Measurements from ENCODE around the gene AXDND1. TPM values are rescaled to one million over a fixed set of nuclear protein-coding genes. Genes with fewer than 3 reads are reported as not detected.

Gene AXDND1
- total and polyA plus RNA-seq, 9 of the 15 experiments (the other 6 are each of a cell fraction or from before 2014, with no cell fraction given) = 0.03 to 0.13 (median 0.06) TPM; not detected in 5

GRCh38 chr1:179583771-179584320 lies 218.1 kb downstream of the AXDND1 start:
- no peak for FAIRE-seq
- ChIA-PET POLR2A (interaction anchor here (0.6 to 0.8 kb wide), 2 partner anchors 219 to 246 kb away, joined by 3 read pairs; no protein-coding TSS in a partner anchor), CTCF (ENCODE audit: low intra/inter-chr PET ratio) (no interaction called here)
- 0% methylated on average over 5 of the region's 5 CpGs for WGBS (ENCODE audit: insufficient coverage, low coverage, missing lambda C conversion rate)
- Histone ChIP-seq H3K9ac (ENCODE audit: insufficient read depth in 1 of 2, low read depth in 2 of 2, low read length in 2 of 2) (no peak overlapping the region), H3K9me1 (ENCODE audit: control insufficient read depth, insufficient read depth, low read length) (no peaks in the 10 kb centered on the region), H3K4me3 (no peak overlapping the region), H3K27ac (ENCODE audit: extremely low read depth, low read depth, low read length) (no peak overlapping the region), H3K27me3 (ENCODE audit: control insufficient read depth in 2 of 2, insufficient read depth in 2 of 2, low read length in 2 of 2) (peaks cover 24 to 36% of the 10 kb centered on the region in 2 experiments), H3K9me3 (replicated peaks; ENCODE audit: control insufficient read depth, insufficient read depth, low read depth, low read length) (no peaks in the 10 kb centered on the region), H3K4me2 (ENCODE audit: insufficient read depth, low read length) (no peak overlapping the region), H3K36me3 (ENCODE audit: control insufficient read depth, insufficient read depth, low read length) (no peaks in the 10 kb centered on the region), H4K20me1 (replicated peaks; ENCODE audit: control insufficient read depth, insufficient read depth, low read length) (no peaks in the 10 kb centered on the region; the same call in 1 of the 2 replicates), H3K79me2 (ENCODE audit: control insufficient read depth, insufficient read depth, low read length) (no peaks in the 10 kb centered on the region), H2AFZ (ENCODE audit: low read depth, low read length) (no peak overlapping the region), H3K4me1 (replicated peaks in 1 of 2; ENCODE audit: control insufficient read depth in 2 of 2, insufficient read depth in 2 of 2, low read length in 2 of 2) (peaks cover 0 to 8% of the 10 kb centered on the region in 2 experiments; a peak in 2 of 5 replicates)
- no peak for TF ChIP-seq ZNF165 (CRISPR knock-in tag; IDR thresholded peaks at IDR 0.05; ENCODE audit: borderline replicate concordance)
- intact Hi-C loops (cut with micrococcal nuclease) = no loop called here
- no peak for ATAC-seq
- BruUV-seq (replicated peaks) = no TSS peak
- in situ Hi-C loops (cut with MboI) = no loop called here
- no peak for DNase-seq (ENCODE audit: extremely low read depth in 1 of 4, low spot score in 3 of 4)

- in situ Hi-C loops (cut with MboI) = no loop called here
- H3K4me1 ChIP-seq (replicated peaks in 1 of 2; ENCODE audit: control insufficient read depth in 2 of 2, insufficient read depth in 2 of 2, low read length in 2 of 2) = peaks cover 0 to 8% of the 10 kb centered on the region in 2 experiments; a peak in 2 of 5 replicates
- peak overlapping the region; percentile 24; the same call in 1 of the 2 replicates for H3K4me2 ChIP-seq (ENCODE audit: insufficient read depth, low read length)
- peak overlapping the region; percentile 35; the same call in 1 of the 2 replicates for H2AFZ ChIP-seq (ENCODE audit: low read depth, low read length)
- H3K4me3 ChIP-seq = peak overlapping the region; percentile 24
- no peaks in the 10 kb centered on the region for H3K36me3 ChIP-seq (ENCODE audit: control insufficient read depth, insufficient read depth, low read length)
- H3K27ac ChIP-seq (ENCODE audit: extremely low read depth, low read depth, low read length) = no peak overlapping the region
- intact Hi-C loops (cut with micrococcal nuclease) = loop anchor here (5.0 kb wide), 1 partner anchor 226 kb away; no protein-coding TSS in a partner anchor
- H3K9me1 ChIP-seq (ENCODE audit: control insufficient read depth, insufficient read depth, low read length) = no peaks in the 10 kb centered on the region
- no peaks in the 10 kb centered on the region for H3K79me2 ChIP-seq (ENCODE audit: control insufficient read depth, insufficient read depth, low read length)
- H3K9ac ChIP-seq (ENCODE audit: insufficient read depth in 1 of 2, low read depth in 2 of 2, low read length in 2 of 2) = peak overlapping the region in 1 of 2 experiments; percentile 46; a peak in 1 of 4 replicates
- no TSS peak for BruUV-seq (replicated peaks)
- FAIRE-seq = no peak
- POLR2A ChIA-PET = interaction anchor here (1.1 kb wide), 1 partner anchor 9 kb away, joined by 4 read pairs; no protein-coding TSS in a partner anchor
- CTCF ChIA-PET (ENCODE audit: low intra/inter-chr PET ratio) = interaction anchor here (0.6 kb wide), 1 partner anchor 1276 kb away, joined by 7 read pairs; no protein-coding TSS in a partner anchor
- peaks cover 27 to 45% of the 10 kb centered on the region in 2 experiments for H3K27me3 ChIP-seq (ENCODE audit: control insufficient read depth in 2 of 2, insufficient read depth in 2 of 2, low read length in 2 of 2)
- H3K9me3 ChIP-seq (replicated peaks; ENCODE audit: control insufficient read depth, insufficient read depth, low read depth, low read length) = no peaks in the 10 kb centered on the region
- H4K20me1 ChIP-seq (replicated peaks; ENCODE audit: control insufficient read depth, insufficient read depth, low read length) = no peaks in the 10 kb centered on the region; the same call in 1 of the 2 replicates
- DNase-seq (ENCODE audit: extremely low read depth in 1 of 4, low spot score in 3 of 4) = peak; percentile 65 to 76 (median 68)
- 9% methylated on average over 50 of the region's 60 CpGs for WGBS (ENCODE audit: insufficient coverage, low coverage, missing lambda C conversion rate)
- peak; percentile 99 for ATAC-seq
- 0 out of 4 replicates have a peak, but pooled peaks of 1 of the 2 experiments have one; percentile 15 for TF ChIP-seq SRF (CRISPR knock-in tag; IDR thresholded peaks at IDR 0.05)
- TF ChIP-seq, protein P1, sequence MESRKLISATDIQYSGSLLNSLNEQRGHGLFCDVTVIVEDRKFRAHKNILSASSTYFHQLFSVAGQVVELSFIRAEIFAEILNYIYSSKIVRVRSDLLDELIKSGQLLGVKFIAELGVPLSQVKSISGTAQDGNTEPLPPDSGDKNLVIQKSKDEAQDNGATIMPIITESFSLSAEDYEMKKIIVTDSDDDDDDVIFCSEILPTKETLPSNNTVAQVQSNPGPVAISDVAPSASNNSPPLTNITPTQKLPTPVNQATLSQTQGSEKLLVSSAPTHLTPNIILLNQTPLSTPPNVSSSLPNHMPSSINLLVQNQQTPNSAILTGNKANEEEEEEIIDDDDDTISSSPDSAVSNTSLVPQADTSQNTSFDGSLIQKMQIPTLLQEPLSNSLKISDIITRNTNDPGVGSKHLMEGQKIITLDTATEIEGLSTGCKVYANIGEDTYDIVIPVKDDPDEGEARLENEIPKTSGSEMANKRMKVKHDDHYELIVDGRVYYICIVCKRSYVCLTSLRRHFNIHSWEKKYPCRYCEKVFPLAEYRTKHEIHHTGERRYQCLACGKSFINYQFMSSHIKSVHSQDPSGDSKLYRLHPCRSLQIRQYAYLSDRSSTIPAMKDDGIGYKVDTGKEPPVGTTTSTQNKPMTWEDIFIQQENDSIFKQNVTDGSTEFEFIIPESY (CRISPR knock-in tag; IDR thresholded peaks at IDR 0.05) = 0 out of 2 replicates have a peak, but pooled peaks have one; percentile 52
- peak; percentile 25; the same call in 1 of the 2 replicates for TF ChIP-seq C11orf30 (IDR thresholded peaks at IDR 0.05; ENCODE audit: low read depth)
- peak; percentile 71; the same call in 1 of the 2 replicates for TF ChIP-seq ZNF316 (IDR thresholded peaks at IDR 0.05)
- TF ChIP-seq ZNF384 (IDR thresholded peaks at IDR 0.05; ENCODE audit: low read depth, low read length) = peak; percentile 43; the same call in 1 of the 2 replicates
- no peak for TF ChIP-seq ZNF232 (CRISPR knock-in tag; IDR thresholded peaks at IDR 0.05)
- TF ChIP-seq MTA3 (IDR thresholded peaks at IDR 0.05; ENCODE audit: borderline replicate concordance) = 0 out of 2 replicates have a peak, but pooled peaks have one; percentile 40
- TF ChIP-seq EGR1 (conservative IDR thresholded peaks at IDR 0.05) = peak; percentile 74
- TF ChIP-seq BRF1 (IDR thresholded peaks at IDR 0.05; ENCODE audit: borderline replicate concordance, extremely low read depth, insufficient read length) = no peak
- 0 out of 2 replicates have a peak, but pooled peaks have one; percentile 44 for TF ChIP-seq CTBP1 (IDR thresholded peaks at IDR 0.05; ENCODE audit: borderline replicate concordance)
- TF ChIP-seq ATF7 (IDR thresholded peaks at IDR 0.05) = peak; percentile 70
These were observed 220.5 kb downstream of the AXDND1 start for GRCh38 chr1:179586107-179586823.

All from K562 (cell line).